HEK293T (cell line): ENCODE results near the gene B3GALT5.

Source experiments
- ARNT ChIP-seq: fragments of 450-650 bp; IDR thresholded peaks from 2 replicates; pipeline ENCODE4 v1.6.1; 2017; ENCODE audit warnings: mild to moderate bottlenecking
- BHLHE40 ChIP-seq: fragments of 450-650 bp; IDR thresholded peaks from 2 replicates; pipeline ENCODE4 v1.6.1; 2016; ENCODE audit warnings: mild to moderate bottlenecking, moderate library complexity, borderline replicate concordance
- ELF4 ChIP-seq: fragments of 450-650 bp; IDR thresholded peaks from 2 replicates; pipeline ENCODE4 v1.6.1; 2017; ENCODE audit warnings: antibody characterized with exemption
- FOXA1 ChIP-seq: fragments of 450-650 bp; IDR thresholded peaks from 2 replicates; pipeline ENCODE4 v1.6.1; 2016; ENCODE audit warnings: mild to moderate bottlenecking
- FOXM1 ChIP-seq: fragments of 450-650 bp; IDR thresholded peaks from 2 replicates; pipeline ENCODE4 v1.6.1; 2017; ENCODE audit warnings: mild to moderate bottlenecking, borderline replicate concordance
- LEF1 ChIP-seq: fragments of 450-650 bp; IDR thresholded peaks from 2 replicates; pipeline ENCODE4 v1.6.1; 2017; ENCODE audit warnings: mild to moderate bottlenecking, borderline replicate concordance
- NFRKB ChIP-seq: fragments of 450-650 bp; IDR thresholded peaks from 2 replicates; pipeline ENCODE4 v1.6.1; 2016; ENCODE audit warnings: mild to moderate bottlenecking, moderate library complexity
- SP1 ChIP-seq: fragments of 450-650 bp; IDR thresholded peaks from 2 replicates; pipeline ENCODE4 v1.6.1; 2017
- SUZ12 ChIP-seq: fragments of 450-650 bp; IDR thresholded peaks from 2 replicates; pipeline ENCODE4 v1.6.1; 2016; ENCODE audit warnings: mild to moderate bottlenecking
- TARDBP ChIP-seq: fragments of 450-650 bp; IDR thresholded peaks from 2 replicates; pipeline ENCODE4 v1.6.1; 2016

- no peak for TF ChIP-seq BHLHE40
- TF ChIP-seq TARDBP, result no peak
- no peak for TF ChIP-seq FOXM1
- no peak for TF ChIP-seq NFRKB
- no peak for TF ChIP-seq FOXA1
- no peak for TF ChIP-seq SUZ12
- TF ChIP-seq LEF1, result no peak
- no peak for TF ChIP-seq ELF4
- TF ChIP-seq ARNT, result no peak
- TF ChIP-seq SP1, result no peak
These were observed 59.2 kb downstream of the B3GALT5 start for GRCh38 chr21:39671986-39672385.
